HG03457 (cell line): Measurements from ENCODE around the gene PPP1R3D.
"Not testable (repeated sequence)": the region's sequence is repeated elsewhere in the genome, so short reads cannot be mapped to it uniquely, and the experiment has no call there.

ENCODE experiments used
- ATAC-seq: cut with Tn5 transposase; IDR thresholded peaks from one replicate; pipeline ENCODE4 v1.9.1; 2021; ENCODE audit warnings: moderate number of reproducible peaks; ENCODE audit not compliant: unreplicated experiment

The PPP1R3D gene, protein sequence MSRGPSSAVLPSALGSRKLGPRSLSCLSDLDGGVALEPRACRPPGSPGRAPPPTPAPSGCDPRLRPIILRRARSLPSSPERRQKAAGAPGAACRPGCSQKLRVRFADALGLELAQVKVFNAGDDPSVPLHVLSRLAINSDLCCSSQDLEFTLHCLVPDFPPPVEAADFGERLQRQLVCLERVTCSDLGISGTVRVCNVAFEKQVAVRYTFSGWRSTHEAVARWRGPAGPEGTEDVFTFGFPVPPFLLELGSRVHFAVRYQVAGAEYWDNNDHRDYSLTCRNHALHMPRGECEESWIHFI

DNA sequence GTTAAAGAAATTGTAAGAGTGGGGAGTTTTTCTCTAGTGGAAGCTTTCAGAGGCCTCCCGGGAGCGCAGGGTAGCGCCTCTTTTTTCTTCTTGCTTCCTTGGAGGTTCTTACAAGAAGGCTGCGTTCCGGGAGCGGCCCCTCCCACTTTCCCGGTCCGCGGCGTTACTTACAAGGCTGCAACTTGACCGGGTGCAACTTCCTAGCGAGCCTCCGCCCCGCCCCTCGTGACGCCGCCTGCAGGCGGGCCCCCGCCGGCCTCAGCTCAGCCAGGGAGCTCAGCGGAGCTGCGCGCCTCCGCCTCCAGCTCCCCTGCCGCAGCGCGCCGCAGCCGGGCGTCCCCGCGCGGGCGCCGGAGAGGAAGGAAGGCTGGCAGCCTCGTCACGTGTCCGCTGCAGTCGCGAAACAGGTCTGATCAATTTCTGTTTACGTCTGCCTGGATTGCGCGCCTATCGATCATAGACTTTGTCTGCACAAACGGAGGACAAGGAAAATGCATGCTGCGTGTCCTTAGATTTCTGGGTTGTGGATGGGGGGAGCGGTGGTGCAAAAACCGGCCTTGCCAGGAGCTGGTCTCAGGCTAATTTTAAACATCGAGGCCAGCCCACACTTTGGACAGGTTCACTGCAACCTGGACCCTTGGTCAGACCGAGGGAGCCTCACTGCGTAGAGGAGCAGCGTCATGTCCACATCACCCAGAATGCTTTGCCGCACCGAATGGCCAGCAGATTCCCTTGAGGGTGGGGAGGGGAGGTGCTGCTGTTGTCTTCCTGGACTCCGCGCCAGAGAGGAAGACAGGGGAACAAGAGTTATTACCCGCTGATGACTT is at the start of gene PPP1R3D, which contains the start of gene FAM217B:
TSS of gene PPP1R3D (minus strand) at position 177 of the 827 bp plus-strand sequence. CDS start 374 bp downstream, outside the sequence.
TSS of gene FAM217B (plus strand) at position 261 of the 827 bp plus-strand sequence. CDS start 3,555 bp downstream, outside the sequence.
- ATAC-seq = peak; percentile 91

DNA sequence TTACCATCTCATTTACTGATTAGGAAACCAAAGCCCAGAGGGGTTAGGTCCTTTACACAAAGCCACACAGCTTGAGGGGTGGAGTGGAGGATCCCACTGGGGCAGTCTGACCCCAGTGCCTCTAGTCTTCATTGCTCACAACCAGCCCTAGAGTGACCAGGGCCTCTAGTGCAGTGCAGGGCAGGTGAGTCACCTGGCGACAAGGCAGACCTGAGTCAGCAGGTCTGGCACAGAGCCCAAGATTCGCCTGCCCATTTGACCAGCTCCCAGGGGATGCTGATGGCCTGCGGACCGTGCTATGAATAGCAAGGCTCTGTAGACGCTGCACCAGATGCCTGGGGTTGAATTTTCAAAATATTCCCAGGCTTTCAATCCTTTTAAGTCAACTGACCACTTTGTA is 48.0 kb upstream of the PPP1R3D start:
- ATAC-seq = no peak

DNA sequence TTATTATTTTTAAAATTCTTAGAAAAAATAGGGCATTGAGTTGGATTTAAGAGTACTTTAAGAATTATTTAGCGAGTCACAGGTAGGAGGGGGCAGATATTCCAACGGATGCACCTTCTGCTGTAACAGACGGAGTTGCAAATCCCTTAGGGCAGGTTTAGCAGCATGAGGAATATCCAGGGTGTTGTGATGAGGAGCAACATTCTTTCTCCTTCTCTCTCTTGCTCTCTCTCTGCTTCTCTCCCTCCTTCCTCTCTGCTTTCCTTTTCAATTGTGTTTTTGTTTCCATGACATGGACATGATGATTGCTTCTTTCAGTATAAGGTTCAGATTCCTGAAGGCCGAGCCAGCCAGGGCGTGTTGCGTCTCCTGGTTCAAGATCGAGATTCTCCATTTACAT is 47.0 kb upstream of the PPP1R3D start:
- no peak for ATAC-seq

DNA sequence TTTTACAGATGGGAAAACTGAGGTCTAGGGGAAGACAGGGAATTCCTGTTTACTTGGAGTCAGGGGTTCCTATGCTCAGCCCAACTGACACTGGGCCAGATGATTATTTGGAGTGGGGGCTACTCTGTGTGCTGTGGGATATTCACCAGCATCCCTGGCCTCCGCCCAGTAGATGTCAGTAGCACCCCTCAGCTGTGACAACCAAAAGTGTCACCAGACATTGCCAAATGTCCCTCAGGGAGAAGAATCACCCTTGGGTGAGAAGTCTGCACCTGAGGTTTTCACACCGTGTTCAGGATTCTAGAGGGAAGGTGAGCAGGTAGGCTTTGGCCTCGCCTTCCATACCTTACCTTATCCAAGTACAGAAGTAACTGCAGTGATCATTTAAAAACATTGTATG is 45.8 kb upstream of the PPP1R3D start:
- ATAC-seq = no peak

DNA sequence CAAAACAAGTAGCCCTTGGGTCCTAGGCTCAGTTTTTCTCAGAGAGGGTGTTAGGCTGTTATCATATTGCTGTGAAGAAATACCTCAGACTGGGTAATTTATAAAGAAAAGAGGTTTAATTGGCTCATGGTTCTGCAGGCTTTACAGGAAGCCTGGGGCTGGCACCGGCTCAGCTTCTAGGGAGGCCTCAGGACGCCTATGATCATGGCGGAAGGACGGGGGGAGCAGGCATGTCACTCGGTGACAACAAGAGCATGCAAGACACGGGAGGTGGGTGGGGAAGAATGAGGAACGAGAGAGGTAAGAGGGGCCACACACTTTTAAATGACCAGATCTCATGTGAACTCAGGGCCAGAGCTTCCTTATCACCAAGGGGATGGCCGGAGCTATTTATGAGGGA is 45.1 kb upstream of the PPP1R3D start:
- no peak for ATAC-seq

DNA sequence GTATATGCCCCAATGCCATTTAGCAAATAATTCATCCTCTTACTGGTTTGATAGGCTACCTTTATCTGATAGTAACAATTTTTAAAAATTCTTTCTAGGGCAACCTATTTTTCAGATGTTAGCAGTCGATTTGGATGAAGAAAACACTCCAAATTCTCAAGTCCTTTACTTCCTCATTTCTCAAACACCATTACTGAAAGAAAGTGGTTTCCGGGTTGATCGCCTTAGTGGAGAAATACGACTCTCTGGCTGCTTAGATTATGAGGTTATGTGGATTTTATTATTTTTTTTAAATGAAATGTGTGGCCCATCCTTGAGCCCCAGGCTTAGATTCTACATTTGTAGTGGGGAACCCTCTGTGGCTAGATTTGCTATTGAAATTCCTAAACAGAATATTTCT is 44.4 kb upstream of the PPP1R3D start:
- ATAC-seq = no peak

DNA sequence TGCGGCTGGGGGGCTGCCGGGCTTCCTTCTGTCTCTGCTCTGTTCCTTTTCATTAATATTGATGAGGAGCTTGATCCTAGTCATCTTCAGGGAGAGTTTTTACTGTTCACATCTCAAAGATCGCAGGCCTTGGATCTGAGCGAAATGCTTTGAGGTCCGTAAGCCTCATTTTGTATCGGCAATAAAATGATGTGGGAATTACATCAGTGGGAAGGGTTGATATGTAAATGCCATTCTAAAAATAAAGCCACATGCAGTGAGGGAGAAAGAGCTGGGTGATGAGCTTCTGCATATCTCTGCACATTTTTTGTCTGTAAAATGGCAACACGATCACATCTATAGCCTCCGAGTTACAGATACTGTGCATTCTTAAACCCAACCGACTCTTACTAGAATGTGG is 43.0 kb upstream of the PPP1R3D start:
- no peak for ATAC-seq

DNA sequence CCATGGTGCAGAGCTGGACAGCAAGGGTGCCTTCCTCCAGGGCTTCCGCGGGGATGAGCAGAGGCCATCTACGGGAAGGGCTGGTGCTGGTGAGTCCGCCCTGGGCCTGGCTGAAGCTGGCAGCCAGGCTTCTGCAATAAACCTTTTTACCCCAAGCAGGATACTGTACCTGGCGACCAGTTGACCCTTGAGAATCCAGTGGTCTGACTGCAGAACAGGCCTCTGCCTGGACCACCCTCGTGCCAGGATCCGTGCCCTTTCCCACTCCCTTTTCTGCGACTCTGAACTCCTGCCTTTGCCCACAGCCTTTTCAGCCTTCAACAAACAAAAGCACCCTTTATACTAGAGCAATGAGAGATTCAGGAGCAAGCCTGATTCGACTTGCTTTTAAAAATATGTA is 37.0 kb upstream of the PPP1R3D start:
- no peak for ATAC-seq

DNA sequence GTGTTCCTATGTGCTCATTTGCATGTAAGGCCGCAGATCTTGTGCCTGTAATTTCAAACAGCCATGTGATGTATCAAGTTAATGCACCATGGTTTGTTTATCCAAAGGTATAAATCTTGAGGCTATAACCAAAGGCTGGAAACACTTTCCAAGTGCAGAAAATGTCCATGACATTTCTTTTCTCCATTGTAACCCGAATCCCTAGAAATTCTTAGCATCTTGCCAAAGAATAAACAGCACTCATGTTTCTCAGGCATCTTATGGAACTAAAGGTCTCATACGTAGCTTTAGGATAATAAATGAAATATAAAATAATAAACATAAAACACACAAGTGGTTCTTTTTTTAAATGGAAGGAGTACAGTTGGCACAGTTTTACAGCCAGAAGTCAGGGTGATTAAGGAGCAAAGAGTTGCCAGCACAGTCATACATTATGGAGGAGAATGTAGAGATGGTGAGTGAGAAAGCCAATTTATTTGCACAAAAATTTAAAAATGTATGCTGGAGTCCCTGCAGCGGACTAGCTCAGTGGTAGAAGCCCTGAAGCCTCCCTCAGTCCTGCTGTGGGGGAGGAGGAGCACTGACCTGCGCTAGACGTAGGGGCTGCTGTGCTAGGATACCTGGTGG is 36.2 kb upstream of the PPP1R3D start:
- ATAC-seq = no peak

DNA sequence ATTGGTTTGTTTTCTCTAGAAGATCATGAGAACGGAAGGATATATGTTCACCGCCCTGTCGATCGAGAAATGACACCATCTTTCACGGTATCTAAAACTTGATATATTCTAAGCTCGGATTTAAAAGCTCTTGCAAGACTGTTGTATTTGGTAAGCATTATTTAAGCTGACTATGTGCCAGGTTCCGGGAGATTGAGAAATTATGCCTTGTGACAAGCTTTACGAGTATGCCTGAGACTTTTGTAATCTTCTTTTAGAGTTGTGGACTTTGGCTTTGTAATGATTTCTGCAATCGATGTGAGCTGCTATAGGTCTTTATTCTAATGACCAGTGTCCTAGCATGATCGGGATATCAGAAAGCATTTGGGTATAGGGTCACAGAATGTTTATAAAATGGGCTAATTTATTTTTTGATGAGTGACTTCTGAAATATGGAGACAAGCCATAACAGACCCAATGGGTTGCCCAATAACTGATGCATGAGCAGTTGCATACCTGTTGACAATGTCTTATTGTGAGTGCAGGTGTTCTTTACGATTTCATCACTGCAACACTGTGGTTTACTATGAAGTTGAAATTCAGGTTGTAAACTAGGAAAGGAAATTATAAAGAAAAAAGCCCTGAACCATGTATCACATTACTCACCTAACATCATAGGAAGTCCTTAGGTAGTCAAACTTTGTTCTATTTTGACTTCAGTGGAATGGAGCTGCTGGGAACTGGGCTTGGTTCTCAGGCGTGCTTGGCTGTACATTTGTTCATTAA is 32.1 kb upstream of the PPP1R3D start:
- no peak for ATAC-seq

DNA sequence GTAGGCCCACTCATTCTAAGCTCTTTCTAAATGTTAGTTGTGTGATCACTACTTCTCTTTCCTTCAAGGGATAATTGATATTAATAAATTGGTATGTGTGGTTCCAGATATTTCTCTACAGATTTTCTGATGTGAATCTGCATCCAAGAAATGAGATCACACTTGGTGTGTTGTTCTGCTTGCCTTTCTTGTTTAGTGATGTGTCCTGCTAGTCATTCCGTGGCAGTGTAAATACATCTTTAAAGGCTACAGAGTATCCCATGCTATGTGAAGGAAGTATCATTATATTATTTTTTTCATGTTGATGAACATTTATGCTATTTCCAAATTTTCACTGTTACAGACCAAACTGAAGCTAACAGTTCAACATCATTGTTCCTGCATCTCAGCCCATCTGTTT is 31.3 kb upstream of the PPP1R3D start:
- ATAC-seq = no peak

DNA sequence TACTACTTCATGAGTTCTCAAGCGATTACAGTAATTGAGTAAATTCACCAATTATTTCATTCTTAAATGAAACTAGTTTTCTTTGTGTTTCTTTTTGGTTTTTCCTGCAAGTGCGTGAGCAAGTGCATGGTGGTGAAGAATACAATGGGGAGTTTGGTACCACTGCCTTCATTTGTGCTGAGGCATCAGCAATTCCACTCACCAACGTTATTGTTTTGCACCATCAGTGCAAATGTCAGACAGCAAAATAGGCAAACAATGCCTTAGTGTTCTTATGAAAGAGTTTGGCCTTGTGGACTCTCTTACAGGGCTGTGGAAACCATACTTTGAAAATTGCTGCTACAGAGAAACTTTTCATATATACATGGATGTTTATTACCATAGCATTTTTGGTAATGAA is 26.3 kb upstream of the PPP1R3D start:
- ATAC-seq = no peak

DNA sequence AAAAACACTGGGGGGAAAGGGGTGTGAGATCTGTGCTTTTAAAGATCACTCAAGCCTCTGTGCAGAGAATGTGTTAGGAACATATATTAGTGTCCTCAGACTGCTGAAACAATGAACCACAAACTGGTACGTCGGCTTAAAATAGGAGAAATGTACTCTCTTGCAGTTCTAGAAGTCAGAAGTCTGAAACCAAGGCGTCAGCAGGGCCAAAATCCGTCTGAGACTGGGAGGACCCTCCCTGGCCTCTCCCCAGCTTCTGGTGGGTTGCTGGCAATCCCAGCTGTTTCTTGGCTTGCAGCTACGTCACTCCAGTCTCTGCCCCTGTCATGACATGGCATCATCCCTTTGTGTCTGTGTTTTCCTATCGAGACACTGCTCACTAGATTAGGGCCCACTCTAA is 22.1 kb upstream of the PPP1R3D start:
- ATAC-seq = no peak

DNA sequence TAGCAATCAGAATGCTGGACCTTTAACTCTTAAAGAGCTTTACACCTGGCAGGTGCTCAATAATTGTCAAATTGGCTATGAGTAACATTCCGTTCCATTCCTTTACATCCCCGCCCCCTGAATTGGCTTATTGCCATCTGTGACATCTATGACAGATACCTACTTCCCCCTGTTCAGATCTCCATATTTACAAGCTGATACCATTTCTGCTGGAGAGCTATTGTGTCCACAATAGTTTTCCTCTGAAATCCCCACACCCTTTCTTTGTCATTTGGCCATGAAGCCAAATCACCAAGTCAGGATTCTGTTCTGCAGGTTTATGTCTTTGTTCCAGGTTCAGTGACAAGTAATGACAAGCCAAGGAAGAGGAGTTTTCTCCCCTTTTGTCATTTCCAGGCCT is 21.3 kb upstream of the PPP1R3D start:
- no peak for ATAC-seq

DNA sequence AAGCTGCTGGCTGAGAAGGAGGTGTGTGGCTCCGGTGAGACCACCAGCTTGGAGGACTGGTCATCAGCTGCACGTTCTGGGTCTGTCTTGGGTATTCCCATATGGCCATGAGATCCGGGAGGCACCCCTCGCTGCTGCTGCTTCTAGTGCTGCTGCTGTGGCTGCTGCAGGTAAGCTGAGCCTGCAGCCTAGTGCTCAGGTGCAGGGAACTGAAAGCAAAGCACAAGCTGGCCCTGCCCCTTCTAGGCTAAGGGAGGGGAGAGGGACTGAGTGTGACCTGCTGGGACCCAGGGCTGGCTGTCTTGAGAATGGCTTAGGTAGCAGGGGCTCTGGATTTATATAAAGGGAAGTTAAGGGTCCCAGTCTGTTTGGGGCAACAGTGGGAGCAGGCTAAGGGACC is 18.5 kb upstream of the PPP1R3D start:
- no peak for ATAC-seq

DNA sequence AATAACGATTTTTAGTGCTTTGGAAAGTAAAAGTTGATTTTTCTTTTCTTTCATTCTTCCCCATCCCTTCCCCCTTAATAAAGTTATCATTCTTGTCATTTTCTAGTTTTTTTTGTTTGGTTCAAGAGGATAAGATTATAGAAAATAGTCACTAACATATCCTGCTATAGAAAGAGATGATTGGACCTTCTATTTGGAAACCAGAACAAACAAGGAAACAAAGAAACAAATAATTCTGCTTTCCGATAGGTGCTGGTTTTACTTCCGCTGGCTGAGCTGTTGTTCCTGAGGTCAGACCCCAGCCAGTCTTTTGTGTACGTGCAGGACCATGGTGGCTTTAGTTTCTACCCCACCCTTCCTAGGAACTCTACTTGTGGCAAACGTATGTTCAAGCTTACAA is 18.0 kb upstream of the PPP1R3D start, which contains the start of gene CDH26:
TSS of gene CDH26 (plus strand) at position 301 of the 400 bp plus-strand sequence. CDS start 304 bp downstream, outside the sequence.
- ATAC-seq = no peak

DNA sequence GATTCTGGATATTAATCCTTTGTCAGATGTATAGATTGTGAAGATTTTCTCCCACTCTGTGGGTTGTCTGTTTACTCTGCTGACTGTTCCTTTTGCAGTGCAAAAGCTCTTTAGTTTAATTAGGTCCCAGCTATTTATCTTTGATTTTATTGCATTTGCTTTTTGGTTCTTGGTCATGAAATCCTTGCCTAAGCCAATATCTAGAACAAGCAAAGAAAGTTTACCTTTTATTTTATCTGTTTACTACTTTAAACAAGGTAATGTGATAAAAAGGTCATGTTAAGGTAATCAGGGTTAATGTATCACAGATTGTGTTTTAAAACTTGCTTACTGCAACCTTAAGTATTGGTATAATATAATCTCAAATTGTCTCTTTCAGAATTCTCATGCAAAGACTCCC is 17.5 kb upstream of the PPP1R3D start:
- not testable (repeated sequence) for ATAC-seq

DNA sequence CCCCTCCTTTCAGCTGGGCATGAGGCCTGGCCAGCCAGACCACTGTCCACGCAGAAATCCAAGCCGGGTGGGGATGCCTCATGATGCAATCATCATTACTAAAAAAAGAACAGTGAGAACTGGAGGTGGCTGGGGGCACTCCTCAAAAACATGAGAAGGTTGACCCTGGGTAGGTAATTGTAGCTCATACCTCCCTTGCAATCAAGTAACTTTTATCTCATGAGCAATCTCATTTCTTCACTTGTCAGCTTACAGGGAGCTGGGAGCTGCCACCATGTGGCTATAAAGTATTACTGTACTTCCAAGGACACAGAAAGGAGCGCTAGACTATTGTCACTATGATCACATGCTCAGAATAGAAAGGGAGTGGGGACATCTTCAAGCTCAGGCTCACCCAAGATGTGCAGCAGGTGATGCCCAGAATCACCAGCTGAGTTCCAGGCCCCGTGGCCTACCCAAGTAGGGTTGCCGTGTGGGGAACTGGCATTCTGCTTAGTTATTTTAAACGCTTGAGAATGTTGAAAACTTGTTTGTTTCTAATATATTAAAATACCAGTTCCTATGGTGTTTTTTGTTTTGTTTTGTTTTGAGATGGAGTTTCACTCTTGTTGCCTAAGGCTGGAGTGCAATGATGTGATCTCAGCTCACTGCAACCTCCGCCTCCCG is 15.2 kb upstream of the PPP1R3D start:
- no peak for ATAC-seq

DNA sequence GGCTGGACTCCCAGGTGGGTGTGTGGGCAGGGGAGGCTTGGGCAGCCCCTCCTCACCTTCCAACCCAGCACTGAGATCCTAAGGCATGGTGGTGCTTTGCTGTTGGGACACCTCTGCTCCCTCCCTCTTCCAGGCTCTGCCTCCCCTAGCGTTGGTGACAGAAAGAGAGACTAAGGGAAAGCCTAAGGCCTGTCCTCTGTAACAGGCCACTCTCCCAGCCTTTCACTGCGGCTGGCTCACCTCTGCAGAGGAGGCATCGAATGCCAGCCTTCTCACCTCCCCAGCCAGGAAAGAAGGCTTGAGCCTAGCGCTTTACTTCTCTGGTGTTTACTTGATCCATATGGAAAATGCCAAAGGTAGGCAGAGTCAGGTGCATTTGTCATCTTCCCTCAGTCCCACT is 14.6 kb upstream of the PPP1R3D start:
- ATAC-seq = no peak

DNA sequence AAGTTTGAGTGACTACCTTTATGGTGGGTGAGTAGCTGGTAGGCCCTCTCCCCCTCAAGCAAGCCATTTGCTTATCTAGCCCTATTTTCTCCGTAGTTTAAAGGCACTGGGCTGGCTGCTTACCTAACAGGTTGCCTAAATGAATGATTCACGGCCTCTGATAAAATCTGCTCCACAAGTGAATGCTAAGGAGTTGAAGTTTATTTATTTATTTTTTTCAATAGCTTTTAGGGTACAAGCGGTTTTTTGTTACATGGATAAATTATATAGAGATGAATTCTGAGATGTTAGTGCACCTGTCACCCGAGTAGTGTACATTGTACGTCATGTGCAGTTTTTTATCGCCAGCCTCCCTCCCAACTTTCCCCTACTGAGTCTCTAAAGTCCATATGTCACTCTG is 9.8 kb upstream of the PPP1R3D start:
- no peak for ATAC-seq
